ENCODE data around the gene PANX2. TPM values are rescaled to one million over a fixed set of nuclear protein-coding genes. Genes with fewer than 3 reads are reported as not detected.

Gene PANX2
- total RNA-seq, 1 experiment from 2014 or later, result 0.77 TPM

- intact Hi-C loops (cut with micrococcal nuclease), result no loop called here
- TF ChIP-seq, protein P1, sequence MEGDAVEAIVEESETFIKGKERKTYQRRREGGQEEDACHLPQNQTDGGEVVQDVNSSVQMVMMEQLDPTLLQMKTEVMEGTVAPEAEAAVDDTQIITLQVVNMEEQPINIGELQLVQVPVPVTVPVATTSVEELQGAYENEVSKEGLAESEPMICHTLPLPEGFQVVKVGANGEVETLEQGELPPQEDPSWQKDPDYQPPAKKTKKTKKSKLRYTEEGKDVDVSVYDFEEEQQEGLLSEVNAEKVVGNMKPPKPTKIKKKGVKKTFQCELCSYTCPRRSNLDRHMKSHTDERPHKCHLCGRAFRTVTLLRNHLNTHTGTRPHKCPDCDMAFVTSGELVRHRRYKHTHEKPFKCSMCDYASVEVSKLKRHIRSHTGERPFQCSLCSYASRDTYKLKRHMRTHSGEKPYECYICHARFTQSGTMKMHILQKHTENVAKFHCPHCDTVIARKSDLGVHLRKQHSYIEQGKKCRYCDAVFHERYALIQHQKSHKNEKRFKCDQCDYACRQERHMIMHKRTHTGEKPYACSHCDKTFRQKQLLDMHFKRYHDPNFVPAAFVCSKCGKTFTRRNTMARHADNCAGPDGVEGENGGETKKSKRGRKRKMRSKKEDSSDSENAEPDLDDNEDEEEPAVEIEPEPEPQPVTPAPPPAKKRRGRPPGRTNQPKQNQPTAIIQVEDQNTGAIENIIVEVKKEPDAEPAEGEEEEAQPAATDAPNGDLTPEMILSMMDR (IDR thresholded peaks at IDR 0.05; ENCODE audit: unreplicated experiment), result no peak
- CTCF ChIA-PET, result interaction anchor here (0.6 to 0.8 kb wide), 2 partner anchors 15 to 127 kb away, joined by 3 read pairs; no protein-coding TSS in a partner anchor
- no peaks in the 10 kb centered on the region for H3K9me3 Mint-ChIP-seq (ENCODE audit: unreplicated experiment)
- H3K36me3 Mint-ChIP-seq (ENCODE audit: insufficient read depth, unreplicated experiment), result peaks cover 6% of the 10 kb centered on the region
- H3K4me1 Mint-ChIP-seq (ENCODE audit: insufficient read depth, unreplicated experiment), result no peaks in the 10 kb centered on the region
- POLR2A ChIA-PET, result interaction anchor here (1.6 kb wide), 1 partner anchor 12 kb away, joined by 5 read pairs; no protein-coding TSS in a partner anchor
- no peaks in the 10 kb centered on the region for H3K27me3 Mint-ChIP-seq (ENCODE audit: insufficient read depth, unreplicated experiment)
- no peak overlapping the region for H3K27ac Mint-ChIP-seq (ENCODE audit: low read depth, unreplicated experiment)
- no peak overlapping the region for H3K4me3 Mint-ChIP-seq (ENCODE audit: unreplicated experiment)
- no peak for DNase-seq (ENCODE audit: unreplicated experiment)
- BruUV-seq (replicated peaks), result no TSS peak
These were observed 4.1 kb downstream of the PANX2 start for GRCh38 chr22:50174382-50175190.

DNA sequence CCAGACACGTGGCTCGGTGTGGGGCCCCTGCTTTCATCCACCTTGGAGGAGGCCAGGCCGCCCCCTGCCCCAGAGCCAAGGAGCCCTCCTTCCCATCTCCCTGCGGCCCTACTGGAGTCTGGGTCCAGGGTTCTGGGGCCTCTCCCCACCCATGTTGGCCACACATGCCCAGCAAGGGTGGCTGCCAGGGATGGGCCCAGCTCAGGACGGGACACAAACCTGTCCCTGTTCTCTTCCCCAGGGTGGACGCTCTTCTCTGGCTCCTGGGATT lies 4.6 kb downstream of the PANX2 start:
- DNase-seq (ENCODE audit: unreplicated experiment), result no peak
- intact Hi-C loops (cut with micrococcal nuclease), result no loop called here
- no TSS peak for BruUV-seq (replicated peaks)
- Mint-ChIP-seq H3K4me3 (ENCODE audit: unreplicated experiment) (no peak overlapping the region), H3K27ac (ENCODE audit: low read depth, unreplicated experiment) (no peak overlapping the region), H3K36me3 (ENCODE audit: insufficient read depth, unreplicated experiment) (peaks cover 6% of the 10 kb centered on the region), H3K4me1 (ENCODE audit: insufficient read depth, unreplicated experiment) (no peaks in the 10 kb centered on the region), H3K27me3 (ENCODE audit: insufficient read depth, unreplicated experiment) (no peaks in the 10 kb centered on the region), H3K9me3 (ENCODE audit: unreplicated experiment) (no peaks in the 10 kb centered on the region)
- TF ChIP-seq, protein P1 (IDR thresholded peaks at IDR 0.05; ENCODE audit: unreplicated experiment), result no peak
- ChIA-PET POLR2A (interaction anchor here (1.6 kb wide), 1 partner anchor 12 kb away, joined by 5 read pairs; no protein-coding TSS in a partner anchor), CTCF (interaction anchor here (0.6 to 0.8 kb wide), 3 partner anchors 15 to 519 kb away, joined by 3 read pairs; no protein-coding TSS in a partner anchor)

DNA sequence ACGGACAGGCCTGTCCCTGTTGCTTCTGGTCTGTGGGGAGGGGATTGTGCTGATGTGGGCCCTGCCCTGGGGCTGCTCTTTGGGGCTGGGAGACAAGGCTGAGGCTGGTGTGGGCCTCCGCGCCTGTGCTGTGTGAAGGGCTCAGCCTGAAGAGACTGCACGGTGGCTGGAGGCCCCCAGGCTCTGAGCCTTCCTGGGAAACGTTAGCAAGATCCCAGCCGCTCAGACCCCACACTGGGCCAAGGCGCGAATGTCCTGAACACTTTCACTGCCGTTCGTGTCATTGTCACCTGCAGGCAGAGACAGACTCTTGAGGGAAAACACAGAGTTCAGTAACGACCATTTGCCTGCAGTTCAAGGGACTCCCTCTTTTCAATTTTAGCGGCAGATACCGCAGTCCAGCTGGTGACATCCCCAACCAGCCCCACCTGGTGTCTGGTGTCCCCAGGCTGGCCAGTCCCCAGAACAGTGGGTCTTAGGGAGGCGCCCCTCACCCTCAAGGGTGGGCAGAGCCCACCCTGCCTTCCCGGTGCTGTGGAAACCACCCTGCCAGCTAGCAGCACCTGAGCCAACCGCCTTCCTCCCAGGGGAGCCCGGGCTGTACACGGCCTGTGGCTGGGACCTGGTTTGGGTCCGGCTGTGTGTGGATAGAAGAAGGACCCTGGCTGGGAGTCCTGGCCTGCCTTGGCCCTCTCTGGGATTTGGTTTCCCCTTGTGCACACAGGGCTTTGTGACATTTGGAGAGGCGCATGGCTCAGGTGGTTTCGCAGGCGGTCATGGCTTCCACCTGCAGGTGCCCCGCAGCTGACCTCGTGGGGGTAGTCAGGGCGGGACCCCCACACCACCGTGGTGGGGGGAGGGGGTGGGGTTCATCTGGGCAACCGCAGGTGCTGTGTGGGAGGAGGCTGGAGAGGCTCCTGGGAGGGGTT lies 5.7 kb downstream of the PANX2 start:
- ChIA-PET POLR2A (interaction anchor here (1.6 kb wide), 1 partner anchor 11 kb away, joined by 5 read pairs; no protein-coding TSS in a partner anchor), CTCF (interaction anchor here (0.6 kb wide), 1 partner anchor 35 kb away, joined by 8 read pairs; no protein-coding TSS in a partner anchor)
- no TSS peak for BruUV-seq (replicated peaks)
- Mint-ChIP-seq H3K9me3 (ENCODE audit: unreplicated experiment) (no peaks in the 10 kb centered on the region), H3K27ac (ENCODE audit: low read depth, unreplicated experiment) (no peak overlapping the region), H3K4me1 (ENCODE audit: insufficient read depth, unreplicated experiment) (no peaks in the 10 kb centered on the region), H3K27me3 (ENCODE audit: insufficient read depth, unreplicated experiment) (no peaks in the 10 kb centered on the region), H3K4me3 (ENCODE audit: unreplicated experiment) (no peak overlapping the region), H3K36me3 (ENCODE audit: insufficient read depth, unreplicated experiment) (peaks cover 6% of the 10 kb centered on the region)
- intact Hi-C loops (cut with micrococcal nuclease), result no loop called here
- no peak for DNase-seq (ENCODE audit: unreplicated experiment)
- TF ChIP-seq, protein P1 (IDR thresholded peaks at IDR 0.05; ENCODE audit: unreplicated experiment), result no peak

All from MCF 10A (cell line).